ENCODE results near the gene BMPR1B. TPM values are rescaled to one million over a fixed set of nuclear protein-coding genes. Genes with fewer than 3 reads are reported as not detected.

Gene BMPR1B
- total RNA-seq, 1 experiment from 2014 or later, result not detected

- Histone ChIP-seq H4K20me1 (ENCODE audit: insufficient read depth) (no peaks in the 10 kb centered on the region), H3K4me3 (replicated peaks in 1 of 2; ENCODE audit: low read depth in 1 of 2, low read length in 2 of 2) (no peak overlapping the region), H3K9me3 (ENCODE audit: control insufficient read depth in 1 of 2, insufficient read depth in 1 of 2, low read depth in 1 of 2, low read length in 2 of 2) (no peaks in the 10 kb centered on the region), H3K4me1 (ENCODE audit: control insufficient read depth in 1 of 2, insufficient read depth in 2 of 2, low read length in 2 of 2) (no peaks in the 10 kb centered on the region), H3K9me2 (ENCODE audit: insufficient read depth) (no peaks in the 10 kb centered on the region), H3K79me2 (ENCODE audit: insufficient read depth, low read length) (no peaks in the 10 kb centered on the region), H3K36me3 (ENCODE audit: control insufficient read depth in 1 of 2, insufficient read depth in 2 of 2, low read length in 2 of 2) (no peaks in the 10 kb centered on the region), H3K9ac (ENCODE audit: low read length) (no peak overlapping the region), H2AFZ (ENCODE audit: low read depth, low read length, poor library complexity, severe bottlenecking) (no peak overlapping the region), H3K27ac (ENCODE audit: low read depth, low read length) (no peak overlapping the region), H3K4me2 (ENCODE audit: low read length) (no peak overlapping the region), H3K27me3 (ENCODE audit: insufficient read depth, low read length) (no peaks in the 10 kb centered on the region)
- ChIA-PET RAD21 (ENCODE audit: low non-redundant PET in 1 of 2, low total read pairs in 2 of 2, uncharacterized antibody in 2 of 2, unreplicated experiment in 2 of 2) (no interaction called here), POLR2A (no interaction called here), CTCF (no interaction called here)
- intact Hi-C loops (cut with micrococcal nuclease), result no loop called here
- BruUV-seq (replicated peaks), result no TSS peak
- TF ChIP-seq CEBPB (IDR thresholded peaks at IDR 0.05; ENCODE audit: low read depth) (no peak), SIN3A (IDR thresholded peaks at IDR 0.05; ENCODE audit: low read depth) (no peak), RAD21 (IDR thresholded peaks at IDR 0.05; ENCODE audit: low read depth) (no peak), POLR2AphosphoS5 (IDR thresholded peaks at IDR 0.05; ENCODE audit: low read depth, low read length) (no peak), REST (IDR thresholded peaks at IDR 0.05; ENCODE audit: low read depth) (no peak), EZH2 (IDR thresholded peaks at IDR 0.05) (no peak), FOSL1 (IDR thresholded peaks at IDR 0.05; ENCODE audit: low read depth) (no peak), ZFX (IDR thresholded peaks at IDR 0.05) (no peak), EGR1 (IDR thresholded peaks at IDR 0.05; ENCODE audit: low read depth) (no peak), SP1 (IDR thresholded peaks at IDR 0.05; ENCODE audit: low read depth) (no peak), ELF1 (IDR thresholded peaks at IDR 0.05; ENCODE audit: borderline replicate concordance, low read depth) (no peak), ZBTB33 (IDR thresholded peaks at IDR 0.05; ENCODE audit: extremely low read depth, insufficient replicate concordance, low read length) (no peak), MAX (IDR thresholded peaks at IDR 0.05) (no peak), ZNF274 (IDR thresholded peaks at IDR 0.05; ENCODE audit: low read depth, low read length) (no peak), POLR2A (IDR thresholded peaks at IDR 0.05; ENCODE audit: borderline replicate concordance, extremely low read depth, insufficient read depth, insufficient read length) (no peak), CBX3 (IDR thresholded peaks at IDR 0.05; ENCODE audit: low read depth) (no peak), TCF7L2 (IDR thresholded peaks at IDR 0.05; ENCODE audit: borderline replicate concordance, extremely low read depth, insufficient read depth, insufficient read length) (no peak)
- DNase-seq (ENCODE audit: low read depth, low spot score) (no peak), ATAC-seq (no peak)
These were observed 256.3 kb downstream of the BMPR1B start for GRCh38 chr4:95014068-95014467.

All from HCT116 (cell line).